Naive B cell (primary cell): Measurements from ENCODE around the gene VWA3B. TPM values are rescaled to one million over a fixed set of nuclear protein-coding genes. Genes with fewer than 3 reads are reported as not detected.
"Not testable (repeated sequence)": the region's sequence is repeated elsewhere in the genome, so short reads cannot be mapped to it uniquely, and the experiment has no call there.

Source experiments
- ATAC-seq, 2 donors: fragments of 150-1000 bp; cut with Tn5 transposase; 2 replicates each; pipeline ENCODE4 v1.10.0; 2021; ENCODE audit warnings: low read depth in 2 of 2, mild to moderate bottlenecking in 2 of 2, moderate library complexity in 2 of 2
- DNase-seq: peaks from one replicate; pipeline ENCODE4 v3.0.0; 2022
- H3K27ac Mint-ChIP-seq, 6 donors: one replicate each; pipeline ENCODE4 v1.8.0; 2020 to 2022; ENCODE audit warnings: mild to moderate bottlenecking in 6 of 6, mixed read lengths in 6 of 6, moderate library complexity in 5 of 6, inconsistent platforms in 2 of 6
- H3K27me3 Mint-ChIP-seq, 3 donors: one replicate each; pipeline ENCODE4 v1.8.0; 2021 to 2022; ENCODE audit warnings: mixed read lengths in 3 of 3, mild to moderate bottlenecking in 1 of 3
- H3K36me3 Mint-ChIP-seq, 2 donors: one replicate each; pipeline ENCODE4 v1.8.0; 2020 to 2022; ENCODE audit warnings: mixed read lengths in 2 of 2, inconsistent platforms in 1 of 2, mild to moderate bottlenecking in 1 of 2
- H3K4me1 Mint-ChIP-seq, 3 donors: one replicate each; pipeline ENCODE4 v1.8.0; 2020 to 2022; ENCODE audit warnings: mixed read lengths in 3 of 3, inconsistent platforms in 1 of 3, mild to moderate bottlenecking in 1 of 3, moderate library complexity in 1 of 3
- H3K4me3 Mint-ChIP-seq, 8 donors: one replicate each; pipeline ENCODE4 v1.8.0; 2020 to 2022; ENCODE audit warnings: mild to moderate bottlenecking in 8 of 8, mixed read lengths in 8 of 8, moderate library complexity in 8 of 8, inconsistent platforms in 2 of 8
- H3K9me3 Mint-ChIP-seq, 7 donors: one replicate each; pipeline ENCODE4 v1.8.0; 2020 to 2022; ENCODE audit warnings: mixed read lengths in 7 of 7, mild to moderate bottlenecking in 5 of 7, inconsistent platforms in 2 of 7, moderate library complexity in 1 of 7
- polyA plus RNA-seq, 6 donors: library from polyadenylated mRNA; unstranded; fragments of 300-500 nt; fragmentation: Illumina TruSeq; gene quantifications; one replicate each; pipeline ENCODE4 v1.2.3, GENCODE V29; 2021; ENCODE audit warnings: low read depth in 6 of 6

The VWA3B gene
- polyA plus RNA-seq, 6 donors from 2014 or later: not detected

DNA sequence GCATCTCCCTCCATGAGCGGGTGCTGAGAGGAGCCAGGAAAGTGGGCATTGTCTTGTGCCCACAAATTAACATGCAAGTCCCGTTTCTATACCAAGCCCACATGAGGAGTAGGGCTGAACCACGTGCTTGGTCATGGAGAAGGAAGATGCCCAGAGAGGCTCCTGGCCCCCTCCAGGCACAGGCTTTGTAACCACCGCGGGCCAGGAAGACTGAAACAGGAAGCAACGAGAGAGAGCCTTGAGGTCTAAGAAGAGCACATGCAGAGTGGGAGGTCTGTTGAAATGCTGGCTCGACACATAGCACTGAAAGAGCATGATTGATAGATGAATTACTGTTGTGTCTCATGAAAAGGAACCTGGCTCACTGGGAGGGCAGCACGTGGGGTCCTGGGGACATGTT lies 36.3 kb downstream of the VWA3B start:
- DNase-seq: peak; percentile 9
- Mint-ChIP-seq H3K4me1 (peaks cover 13 to 19% (median 16%) of the 10 kb centered on the region in 3 donors), H3K36me3 (no peaks in the 10 kb centered on the region), H3K9me3 (no peaks in the 10 kb centered on the region), H3K4me3 (peak overlapping the region in 1 of 8 donors; percentile 76), H3K27me3 (peaks cover 10 to 33% (median 30%) of the 10 kb centered on the region in 3 donors), H3K27ac (peak overlapping the region in 4 of 6 donors; percentile 16 to 36 (median 24))
- peak; percentile 70 to 74 for ATAC-seq

DNA sequence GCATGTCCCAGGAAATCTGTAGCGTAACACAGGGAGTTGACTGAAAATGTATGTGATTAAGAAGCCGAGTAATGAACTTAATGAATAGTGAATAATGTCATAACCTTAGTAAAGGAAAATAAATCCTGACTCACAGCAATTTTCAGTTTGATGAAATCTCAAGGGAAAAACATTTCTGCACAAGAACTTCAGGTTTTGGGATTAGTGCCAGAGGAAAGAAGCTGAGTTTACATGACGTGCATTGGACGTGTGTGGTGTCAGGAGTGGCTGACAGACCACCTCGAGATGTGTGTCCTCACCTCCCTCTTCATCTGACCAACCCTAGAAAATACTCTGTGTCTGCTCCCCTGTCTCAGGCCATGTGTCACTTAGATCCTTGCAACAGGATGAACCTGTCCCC lies 39.1 kb downstream of the VWA3B start:
- no peaks in the 10 kb centered on the region for H3K36me3 Mint-ChIP-seq
- DNase-seq: no peak
- peaks cover 0 to 1% (median 0%) of the 10 kb centered on the region in 7 donors for H3K9me3 Mint-ChIP-seq
- no peak overlapping the region for H3K4me3 Mint-ChIP-seq
- no peak for ATAC-seq
- H3K27ac Mint-ChIP-seq: no peak overlapping the region
- H3K4me1 Mint-ChIP-seq: peaks cover 13 to 27% (median 16%) of the 10 kb centered on the region in 3 donors
- H3K27me3 Mint-ChIP-seq: peaks cover 10 to 40% (median 40%) of the 10 kb centered on the region in 3 donors

DNA sequence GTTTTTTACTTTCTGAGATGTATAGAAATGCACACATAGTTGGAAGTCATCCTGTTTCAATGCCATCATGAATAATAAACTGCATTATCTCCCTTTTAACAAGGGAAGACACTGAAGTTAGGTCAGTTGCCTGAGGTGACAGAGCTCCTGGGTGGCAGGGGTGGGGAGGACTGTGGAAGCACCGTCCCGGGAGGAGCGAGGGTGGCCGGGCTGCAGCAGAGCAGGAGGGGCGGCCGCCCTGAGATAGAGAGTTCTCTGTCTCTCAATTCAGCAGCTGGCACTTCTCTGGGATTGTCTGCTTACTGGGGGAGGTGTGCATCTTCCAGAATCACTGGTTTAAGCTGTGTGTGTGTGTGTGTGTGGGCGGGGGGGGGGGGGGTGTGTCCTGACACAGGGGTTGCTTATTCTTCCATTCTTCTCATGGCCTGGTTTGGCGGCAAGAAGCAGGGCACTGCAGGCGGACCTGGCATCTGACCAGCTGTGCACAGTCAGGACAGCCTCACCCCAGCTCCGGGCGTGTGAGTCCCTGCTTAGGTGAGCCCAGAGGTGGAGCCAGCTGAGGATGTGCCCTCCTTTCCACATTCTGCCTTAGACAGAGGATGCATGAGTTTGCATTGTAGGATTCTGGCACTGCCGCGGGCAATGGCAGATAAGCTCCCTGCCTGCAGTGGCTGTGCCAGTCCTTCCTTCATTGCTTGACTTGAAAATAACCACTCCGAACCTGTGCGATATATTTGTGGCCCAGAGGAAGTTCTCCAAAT lies 40.4 kb downstream of the VWA3B start:
- Mint-ChIP-seq H3K9me3 (peaks cover 0 to 1% (median 0%) of the 10 kb centered on the region in 7 donors), H3K36me3 (no peaks in the 10 kb centered on the region), H3K27ac (no peak overlapping the region), H3K4me1 (peaks cover 13 to 27% (median 16%) of the 10 kb centered on the region in 3 donors), H3K4me3 (no peak overlapping the region), H3K27me3 (peaks cover 3 to 31% (median 31%) of the 10 kb centered on the region in 3 donors)
- ATAC-seq: no peak
- DNase-seq: no peak

DNA sequence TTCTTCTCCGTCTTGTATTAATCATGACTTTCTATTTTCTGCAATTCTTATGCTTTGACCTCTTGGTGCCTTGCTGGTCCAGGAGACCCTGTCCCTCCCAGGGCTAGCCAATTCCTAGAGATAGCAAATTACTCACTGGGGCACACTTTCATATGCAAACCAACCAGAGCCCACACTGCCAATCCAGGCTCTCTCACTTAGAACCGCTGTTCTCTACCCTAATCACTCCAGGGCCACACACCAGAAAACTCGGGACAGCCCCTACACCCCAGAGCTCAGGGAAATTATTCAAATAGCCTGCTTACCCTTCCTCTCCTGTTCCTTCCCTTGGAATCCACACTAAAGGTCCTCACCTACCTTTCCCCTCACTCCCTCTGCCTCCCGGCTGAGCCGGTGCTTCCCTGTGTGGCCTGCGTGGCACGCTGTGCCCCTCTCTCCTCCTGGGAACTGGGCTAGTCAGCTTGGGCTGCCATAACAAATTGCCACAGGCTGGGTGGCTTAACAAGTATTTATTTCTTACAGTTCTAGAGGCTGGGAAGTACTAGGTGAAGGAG lies 41.7 kb downstream of the VWA3B start:
- Mint-ChIP-seq H3K9me3 (peaks cover 0 to 1% (median 0%) of the 10 kb centered on the region in 7 donors), H3K4me1 (peaks cover 12 to 23% (median 16%) of the 10 kb centered on the region in 3 donors), H3K27me3 (peaks cover 0 to 31% (median 20%) of the 10 kb centered on the region in 3 donors), H3K27ac (peak overlapping the region in 3 of 6 donors; percentile 47 to 87 (median 60)), H3K4me3 (no peak overlapping the region), H3K36me3 (no peaks in the 10 kb centered on the region)
- DNase-seq (no peak), ATAC-seq (no peak)

DNA sequence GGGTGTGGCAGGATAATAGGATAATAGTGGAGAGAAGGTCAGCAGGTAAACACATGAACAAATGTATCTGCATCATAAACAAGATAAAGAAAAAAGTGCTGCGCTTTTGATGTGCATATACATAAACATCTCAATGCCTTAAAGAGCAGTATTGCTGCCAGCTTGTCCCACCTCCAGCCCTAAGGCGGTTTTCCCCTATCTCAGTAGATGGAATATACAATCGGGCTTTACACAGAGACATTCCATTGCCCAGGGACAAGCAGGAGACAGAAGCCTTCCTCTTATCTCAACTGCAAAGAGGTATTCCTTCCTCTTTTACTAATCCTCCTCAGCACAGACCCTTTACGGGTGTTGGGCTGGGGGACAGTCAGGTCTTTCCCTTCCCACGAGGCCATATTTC lies 43.1 kb downstream of the VWA3B start:
- not testable (repeated sequence) for DNase-seq, ATAC-seq, H3K36me3 Mint-ChIP-seq, H3K9me3 Mint-ChIP-seq, H3K4me3 Mint-ChIP-seq
- Mint-ChIP-seq H3K4me1 (peaks cover 19 to 29% (median 22%) of the 10 kb centered on the region in 3 donors), H3K27me3 (peaks cover 0 to 23% (median 13%) of the 10 kb centered on the region in 3 donors), H3K27ac (peak overlapping the region in 2 of 6 donors; percentile 52 to 62)

DNA sequence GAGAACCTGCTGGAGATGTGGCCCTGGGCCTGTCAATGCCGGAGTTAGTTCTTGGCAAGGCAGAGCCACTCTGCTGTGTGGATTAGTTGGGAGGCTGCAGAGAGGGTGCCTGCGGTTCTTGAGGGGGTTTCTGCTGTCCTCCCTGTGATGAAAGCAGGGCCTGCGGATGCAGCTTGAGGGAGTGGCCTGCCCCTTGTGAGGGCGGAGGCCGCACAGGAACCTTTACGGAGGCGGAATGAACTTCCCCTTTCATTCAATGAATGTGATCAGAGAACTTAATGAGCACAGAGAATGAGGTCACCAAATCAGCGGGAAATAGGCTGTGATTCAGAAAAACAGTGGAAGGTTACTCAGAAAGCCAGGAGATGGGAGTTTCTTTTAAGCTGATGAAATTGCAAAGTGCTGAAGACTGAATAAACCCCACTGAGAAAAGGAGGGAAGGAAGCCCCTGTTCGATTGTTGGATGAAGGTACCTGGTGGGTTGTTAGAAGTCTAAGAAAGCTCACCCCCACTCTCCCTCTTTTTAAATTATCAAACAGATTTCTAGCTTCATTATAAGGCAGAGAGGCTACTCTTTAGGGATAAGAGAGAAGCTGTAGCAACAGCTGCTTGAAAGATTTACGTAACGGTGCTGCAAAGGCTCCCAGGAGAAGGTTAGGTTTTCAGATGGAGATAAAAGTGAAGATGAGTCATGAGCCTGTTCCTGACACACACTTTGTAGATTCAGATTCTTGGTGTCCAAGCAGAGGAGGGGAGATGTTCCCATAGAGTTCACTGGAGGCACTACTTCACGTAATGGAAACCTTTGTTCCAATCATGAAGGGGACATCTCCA lies 47.4 kb downstream of the VWA3B start:
- peak overlapping the region; percentile 84 to 99 (median 91) for H3K27ac Mint-ChIP-seq
- ATAC-seq (peak; percentile 99), DNase-seq (peak; percentile 88)
- H3K4me3 Mint-ChIP-seq: peak overlapping the region in 5 of 8 donors; percentile 6 to 42 (median 33)
- peaks cover 23 to 30% (median 26%) of the 10 kb centered on the region in 3 donors for H3K4me1 Mint-ChIP-seq
- peaks cover 0 to under 1% (median 0%) of the 10 kb centered on the region in 3 donors for H3K27me3 Mint-ChIP-seq
- no peaks in the 10 kb centered on the region for H3K36me3 Mint-ChIP-seq
- H3K9me3 Mint-ChIP-seq: no peaks in the 10 kb centered on the region

DNA sequence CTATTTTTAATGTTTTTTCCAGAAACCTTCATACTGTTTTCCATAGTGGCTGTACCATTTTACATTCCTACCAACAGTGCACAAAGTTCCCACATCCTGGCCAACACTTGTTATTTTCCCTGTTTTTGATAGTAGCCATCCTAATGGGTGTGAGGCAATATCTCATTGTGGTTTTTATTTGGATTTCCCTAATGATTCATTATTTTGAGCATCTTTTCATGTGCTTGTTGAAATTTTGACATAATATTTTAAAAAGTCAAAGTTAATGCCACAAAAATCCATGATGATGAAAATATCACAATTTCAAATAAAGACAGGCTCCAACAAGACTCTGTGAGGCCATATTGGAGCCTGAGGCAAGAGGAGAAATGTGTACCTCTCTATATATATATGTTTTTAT lies 50.2 kb downstream of the VWA3B start:
- no peak for ATAC-seq

DNA sequence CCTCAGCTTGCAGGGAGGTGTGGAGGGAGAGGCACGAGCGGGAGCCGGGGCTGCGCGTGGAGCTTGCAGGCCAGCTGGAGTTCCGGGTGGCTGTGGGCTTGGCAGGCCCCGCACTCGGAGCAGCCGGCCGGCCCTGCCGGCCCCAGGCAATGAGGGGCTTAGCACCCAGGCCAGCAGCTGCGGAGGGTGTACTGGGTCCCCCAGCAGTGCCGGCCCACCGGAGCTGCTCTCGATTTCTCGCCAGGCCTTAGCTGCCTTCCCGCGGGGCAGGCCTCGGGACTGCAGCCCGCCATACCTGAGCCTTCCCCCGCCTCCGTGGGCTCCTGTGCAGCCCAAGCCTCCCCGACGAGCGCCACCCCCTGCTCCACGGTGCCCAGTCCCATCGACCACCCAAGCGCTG lies 52.0 kb downstream of the VWA3B start:
- H3K27me3 Mint-ChIP-seq, H3K9me3 Mint-ChIP-seq, ATAC-seq, DNase-seq, H3K36me3 Mint-ChIP-seq, H3K4me3 Mint-ChIP-seq: not testable (repeated sequence)
- Mint-ChIP-seq H3K27ac (peak overlapping the region in 1 of 6 donors; percentile 81), H3K4me1 (peaks cover 14 to 20% (median 15%) of the 10 kb centered on the region in 3 donors)

More for the DNA sequence above, 50.2 kb downstream of the VWA3B start:
- Mint-ChIP-seq H3K4me1 (peaks cover 23 to 30% (median 26%) of the 10 kb centered on the region in 3 donors), H3K27ac (no peak overlapping the region), H3K9me3 (no peaks in the 10 kb centered on the region), H3K36me3 (no peaks in the 10 kb centered on the region), H3K27me3 (no peaks in the 10 kb centered on the region), H3K4me3 (no peak overlapping the region)
- no peak for DNase-seq

DNA sequence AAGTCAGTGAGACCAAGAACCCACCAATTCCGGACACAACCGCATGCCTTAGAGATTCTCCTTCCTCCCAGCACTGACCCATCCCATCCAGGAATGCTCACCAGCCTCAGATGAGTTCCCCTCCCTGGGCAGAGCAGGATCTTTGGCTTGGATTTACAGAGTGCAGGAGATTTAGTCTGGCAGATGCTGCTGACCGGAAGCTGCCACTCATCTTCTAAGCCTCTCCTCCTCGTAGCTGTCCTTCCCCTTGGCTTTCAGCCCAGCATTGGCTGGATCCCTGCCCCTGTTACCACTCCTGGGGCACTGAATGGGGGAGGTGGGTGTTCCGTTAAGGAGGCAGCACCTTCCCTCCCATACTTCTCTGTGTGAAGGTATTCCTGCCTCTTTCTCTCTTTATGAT lies 53.2 kb downstream of the VWA3B start:
- ATAC-seq: no peak
- Mint-ChIP-seq H3K27ac (peak overlapping the region in 1 of 6 donors; percentile 40), H3K27me3 (no peaks in the 10 kb centered on the region), H3K36me3 (no peaks in the 10 kb centered on the region), H3K9me3 (peaks cover 0 to 1% (median 0%) of the 10 kb centered on the region in 7 donors), H3K4me1 (peaks cover 4 to 10% (median 5%) of the 10 kb centered on the region in 3 donors), H3K4me3 (no peak overlapping the region)
- DNase-seq: no peak

DNA sequence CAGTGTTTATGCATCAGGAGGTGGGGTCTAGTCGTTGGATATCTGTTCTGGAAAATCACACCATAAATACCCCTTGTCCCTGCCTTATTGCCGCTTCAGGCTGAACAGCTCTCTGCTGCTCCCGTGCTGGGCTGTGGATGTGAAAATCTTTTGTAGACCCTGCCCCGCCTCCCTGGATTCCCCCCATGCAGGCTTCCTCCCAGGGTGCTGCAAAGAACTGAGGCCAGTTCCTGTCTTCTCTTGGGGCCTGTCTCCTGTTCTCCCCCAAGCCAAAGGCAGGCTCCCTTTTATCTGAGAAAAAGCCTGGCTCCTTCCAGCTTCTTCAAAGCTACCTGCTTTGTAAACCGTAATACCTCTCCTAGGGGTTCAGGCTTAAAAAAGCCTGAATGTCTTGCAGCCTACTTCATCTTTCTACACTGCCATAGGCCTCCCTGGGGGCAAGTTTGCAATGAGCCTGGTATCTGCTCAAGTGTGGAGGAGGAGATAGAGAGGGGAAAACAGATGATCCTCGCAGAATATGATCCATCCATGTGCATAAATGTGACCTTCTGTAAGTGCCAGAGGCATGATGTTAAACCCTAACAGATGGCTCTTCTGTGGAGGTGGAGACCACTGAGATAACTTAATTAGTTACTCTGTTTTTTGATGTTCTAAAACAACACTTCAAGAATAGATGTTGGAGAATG lies 55.3 kb downstream of the VWA3B start:
- peaks cover 0 to 7% (median 5%) of the 10 kb centered on the region in 7 donors for H3K9me3 Mint-ChIP-seq
- ATAC-seq (no peak), DNase-seq (no peak)
- peaks cover 0 to 5% (median 0%) of the 10 kb centered on the region in 3 donors for H3K4me1 Mint-ChIP-seq
- no peak overlapping the region for H3K4me3 Mint-ChIP-seq
- peak overlapping the region in 1 of 6 donors; percentile 56 for H3K27ac Mint-ChIP-seq
- H3K27me3 Mint-ChIP-seq: peaks cover 3 to 7% (median 6%) of the 10 kb centered on the region in 3 donors
- H3K36me3 Mint-ChIP-seq: peaks cover 0 to 8% of the 10 kb centered on the region in 2 donors

DNA sequence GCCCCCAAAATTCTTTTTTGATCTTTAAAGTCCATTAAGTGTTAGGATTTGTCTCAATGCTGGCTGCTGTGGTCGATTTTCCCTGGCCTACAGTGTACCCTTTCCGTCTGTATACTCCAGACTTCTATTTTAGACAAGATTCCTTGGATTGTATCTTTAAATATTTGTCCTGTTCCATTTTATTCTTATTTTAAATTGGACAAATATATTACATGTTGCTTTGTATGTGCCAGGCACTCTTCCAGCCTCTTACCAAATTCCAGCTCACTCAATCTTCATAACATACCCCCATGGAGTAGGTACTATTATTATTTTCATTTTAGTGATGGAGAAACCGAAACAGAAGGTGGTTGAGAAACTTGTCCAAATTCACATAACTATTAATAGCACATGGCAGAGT lies 58.1 kb downstream of the VWA3B start:
- H3K4me1 Mint-ChIP-seq: no peaks in the 10 kb centered on the region
- peaks cover 3 to 26% (median 8%) of the 10 kb centered on the region in 7 donors for H3K9me3 Mint-ChIP-seq
- no peak overlapping the region for H3K4me3 Mint-ChIP-seq
- DNase-seq (no peak), ATAC-seq (no peak)
- peak overlapping the region in 1 of 6 donors; percentile 39 for H3K27ac Mint-ChIP-seq
- peaks cover 0 to 8% of the 10 kb centered on the region in 2 donors for H3K36me3 Mint-ChIP-seq
- H3K27me3 Mint-ChIP-seq: peaks cover 6 to 7% (median 6%) of the 10 kb centered on the region in 3 donors

DNA sequence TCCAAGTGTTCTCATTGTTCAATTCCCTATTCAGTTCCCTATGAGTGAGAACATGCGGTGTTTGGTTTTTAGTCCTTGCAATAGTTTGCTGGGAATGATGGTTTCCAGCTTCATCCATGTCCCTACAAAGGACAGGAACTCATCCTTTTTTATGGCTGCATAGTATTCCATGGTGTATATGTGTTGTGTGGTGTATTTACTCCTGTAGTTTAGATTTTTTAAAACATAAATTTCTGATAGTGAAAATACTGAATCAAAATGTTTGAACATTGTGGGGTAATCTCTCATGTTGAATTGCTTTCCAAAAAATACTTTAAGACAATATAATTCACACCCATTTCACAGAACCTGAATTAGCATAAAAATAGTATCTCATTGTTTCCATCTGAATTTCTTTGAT lies 60.9 kb downstream of the VWA3B start:
- not testable (repeated sequence) for DNase-seq, H3K27ac Mint-ChIP-seq, H3K36me3 Mint-ChIP-seq, H3K4me3 Mint-ChIP-seq, H3K27me3 Mint-ChIP-seq, H3K4me1 Mint-ChIP-seq, ATAC-seq
- H3K9me3 Mint-ChIP-seq: peaks cover 3 to 26% (median 8%) of the 10 kb centered on the region in 7 donors
